Upper lobe of left lung (tissue), 6 donors: ENCODE results near the gene RDH12. TPM values are rescaled to one million over a fixed set of nuclear protein-coding genes. Genes with fewer than 3 reads are reported as not detected.
A peak's percentile ranks its signal among the peaks of the same experiment; 100 is the strongest.

Experiments used
- ATAC-seq, 2 donors: fragments of 200-7000 bp; cut with Tn5 transposase; one replicate each; pipeline ENCODE4 v1.9.1; 2022; ENCODE audit warnings: mild to moderate bottlenecking in 2 of 2, moderate library complexity in 2 of 2; ENCODE audit not compliant: low FRiP score in 2 of 2
- DNase-seq, 2 donors: peaks; one replicate each; pipeline ENCODE4 v3.0.0-alpha.2; 2019 to 2020
- H3K27ac ChIP-seq, 4 donors: fragments of 200-600 bp; sonication (generic); one replicate each; pipeline ENCODE4 v1.5.1; 2016 to 2019
- H3K27me3 ChIP-seq, 4 donors: fragments of 200-600 bp; sonication (generic); one replicate each; pipeline ENCODE4 v1.5.1; 2017 to 2019
- H3K36me3 ChIP-seq, 4 donors: fragments of 200-600 bp; sonication (generic); one replicate each; pipeline ENCODE4 v1.5.1; 2016 to 2019
- H3K4me1 ChIP-seq, 4 donors: fragments of 200-600 bp; sonication (generic); one replicate each; pipeline ENCODE4 v1.5.1; 2018 to 2019
- H3K4me3 ChIP-seq, 4 donors: fragments of 200-600 bp; sonication (generic); one replicate each; pipeline ENCODE4 v1.5.1; 2017 to 2019; ENCODE audit warnings: mild to moderate bottlenecking in 2 of 4, moderate library complexity in 1 of 4
- H3K9me3 ChIP-seq, 4 donors: fragments of 200-600 bp; sonication (generic); one replicate each; pipeline ENCODE4 v1.5.1; 2018 to 2019
- CTCF ChIP-seq, 6 experiments: fragments of 450-650 bp in 4 of 6; fragments of 200-600 bp in 2 of 6; sonication (generic) in 2 of 6; IDR thresholded peaks; one replicate each; pipeline ENCODE4 v1.5.1; 2016 to 2019; ENCODE audit warnings: antibody characterized with exemption in 6 of 6
- EP300 ChIP-seq, 4 donors: sonication (generic); formaldehyde crosslinking; IDR thresholded peaks; one replicate each; pipeline ENCODE4 v1.5.1; 2017; ENCODE audit warnings: antibody characterized with exemption in 4 of 4, control low read depth in 2 of 4
- POLR2A ChIP-seq, 4 donors: fragments of 450-650 bp; IDR thresholded peaks; one replicate each; pipeline ENCODE4 v1.5.1; 2016 to 2017; ENCODE audit warnings: antibody characterized with exemption in 4 of 4, mild to moderate bottlenecking in 2 of 4
- POLR2AphosphoS5 ChIP-seq, 2 donors: sonication (generic); formaldehyde crosslinking; IDR thresholded peaks; one replicate each; pipeline ENCODE4 v1.5.1; 2017; ENCODE audit warnings: antibody characterized with exemption in 2 of 2
- WGBS, 2 donors: methylation state at CpG; one replicate each; pipeline ENCODE4 v1.1.5; 2017 to 2018; 5-methylcytosine and 5-hydroxymethylcytosine counted together
- total RNA-seq, 6 donors: library from RNA; depleted of rRNA in 4 of 6; stranded (reverse); fragments of >200 nt in 4 of 6; gene quantifications; one replicate each; pipeline versions ENCODE4 v1.1.0 to v1.2.1, GENCODE V29; 2016 to 2021
- donor health status: DM: no; HTN: no; CAD: no; lungs with moderate emphysema.
- donor health status: DM: no; HTN: yes; CAD: no; lungs with severe emphysema.

Gene RDH12
- total RNA-seq, 6 donors from 2014 or later = 0.17 to 0.40 (median 0.39) TPM; not detected in 3

DNA sequence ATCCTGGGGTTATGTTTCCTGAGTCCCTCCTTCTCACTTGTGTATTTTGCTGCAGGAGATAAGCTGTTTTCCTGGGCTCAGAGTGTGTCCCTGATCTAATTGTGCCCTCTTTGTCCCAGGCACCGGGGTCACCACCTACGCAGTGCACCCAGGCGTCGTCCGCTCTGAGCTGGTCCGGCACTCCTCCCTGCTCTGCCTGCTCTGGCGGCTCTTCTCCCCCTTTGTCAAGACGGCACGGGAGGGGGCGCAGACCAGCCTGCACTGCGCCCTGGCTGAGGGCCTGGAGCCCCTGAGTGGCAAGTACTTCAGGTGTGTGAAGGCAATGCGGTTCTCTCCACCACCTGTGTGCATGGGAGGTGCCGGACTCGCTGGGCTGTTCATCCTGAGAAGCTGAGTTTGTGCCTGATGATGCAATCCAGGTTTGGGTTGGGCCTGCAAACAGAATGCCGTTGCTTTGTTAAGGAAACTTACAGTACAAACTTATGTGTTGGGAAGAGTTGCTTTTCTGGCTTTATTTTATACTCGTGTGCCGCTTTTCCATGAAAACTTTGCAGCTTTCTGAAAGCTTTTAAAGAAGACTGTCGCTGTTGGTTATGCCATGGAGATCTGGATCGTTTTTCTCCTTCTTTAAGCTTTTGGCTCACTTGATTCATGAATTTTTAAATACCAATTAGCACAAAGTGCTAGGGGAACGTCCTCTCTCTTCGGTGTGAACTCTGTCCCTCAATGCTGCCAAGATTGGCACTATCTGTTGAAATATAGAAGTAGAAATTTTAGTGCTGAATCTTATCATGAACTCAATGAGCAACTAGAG is 27.6 kb downstream of the RDH12 start:
- WGBS, 2 donors = 55 to 58% methylated on average over 16 to 21 of the region's 21 CpGs
- TF ChIP-seq CTCF (IDR thresholded peaks at IDR 0.05) = no peak
- TF ChIP-seq POLR2A (IDR thresholded peaks at IDR 0.05) = no peak
- no peak for TF ChIP-seq POLR2AphosphoS5 (IDR thresholded peaks at IDR 0.05)
- TF ChIP-seq EP300 (IDR thresholded peaks at IDR 0.05) = no peak

DNA sequence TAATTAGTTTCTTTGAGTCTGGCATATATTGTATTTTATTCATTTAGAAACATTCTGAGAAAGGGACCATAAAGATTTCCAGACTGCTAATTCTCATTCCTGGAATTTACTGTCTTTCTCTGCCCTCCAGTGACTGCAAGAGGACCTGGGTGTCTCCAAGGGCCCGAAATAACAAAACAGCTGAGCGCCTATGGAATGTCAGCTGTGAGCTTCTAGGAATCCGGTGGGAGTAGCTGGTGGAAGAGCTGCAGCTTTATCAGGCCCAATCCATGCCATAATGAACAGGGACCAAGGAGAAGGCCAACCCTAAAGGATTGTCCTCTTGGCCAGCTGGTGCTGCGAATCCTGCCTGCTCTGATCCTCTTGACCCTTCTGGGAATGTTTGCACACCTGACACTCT is 31.9 kb downstream of the RDH12 start:
- Histone ChIP-seq H3K27me3 (no peaks in the 10 kb centered on the region), H3K4me3 (no peak overlapping the region), H3K4me1 (peaks cover 0 to 8% (median 0%) of the 10 kb centered on the region in 4 donors), H3K9me3 (no peaks in the 10 kb centered on the region), H3K36me3 (no peaks in the 10 kb centered on the region), H3K27ac (no peak overlapping the region)
- DNase-seq = no peak
- ATAC-seq = no peak
- TF ChIP-seq POLR2A (IDR thresholded peaks at IDR 0.05) = no peak
- no peak for TF ChIP-seq POLR2AphosphoS5 (IDR thresholded peaks at IDR 0.05)
- TF ChIP-seq CTCF (IDR thresholded peaks at IDR 0.05) = no peak
- TF ChIP-seq EP300 (IDR thresholded peaks at IDR 0.05) = no peak
- WGBS, 2 donors = 80 to 90% methylated on average over 4 of the region's 4 CpGs

More for the DNA sequence above, 27.6 kb downstream of the RDH12 start:
- no peaks in the 10 kb centered on the region for H3K27me3 ChIP-seq
- no peaks in the 10 kb centered on the region for H3K9me3 ChIP-seq
- H3K4me3 ChIP-seq = no peak overlapping the region
- H3K4me1 ChIP-seq = no peaks in the 10 kb centered on the region
- DNase-seq (peak; percentile 58 to 78), ATAC-seq (peak; percentile 39 to 75)
- H3K36me3 ChIP-seq = no peaks in the 10 kb centered on the region
- no peak overlapping the region for H3K27ac ChIP-seq

GRCh38 chr14:67734675-67735074 is 33.0 kb downstream of the RDH12 start:
- 43 to 64% methylated on average over 3 of the region's 3 CpGs for WGBS, 2 donors
- H3K4me3 ChIP-seq = no peak overlapping the region
- H3K9me3 ChIP-seq = no peaks in the 10 kb centered on the region
- ATAC-seq = no peak
- DNase-seq = no peak
- no peak overlapping the region for H3K27ac ChIP-seq
- no peaks in the 10 kb centered on the region for H3K27me3 ChIP-seq
- TF ChIP-seq CTCF (IDR thresholded peaks at IDR 0.05) (no peak), POLR2AphosphoS5 (IDR thresholded peaks at IDR 0.05) (no peak), POLR2A (IDR thresholded peaks at IDR 0.05) (no peak), EP300 (IDR thresholded peaks at IDR 0.05) (no peak)
- H3K4me1 ChIP-seq = peaks cover 0 to 8% (median 0%) of the 10 kb centered on the region in 4 donors
- no peaks in the 10 kb centered on the region for H3K36me3 ChIP-seq

DNA sequence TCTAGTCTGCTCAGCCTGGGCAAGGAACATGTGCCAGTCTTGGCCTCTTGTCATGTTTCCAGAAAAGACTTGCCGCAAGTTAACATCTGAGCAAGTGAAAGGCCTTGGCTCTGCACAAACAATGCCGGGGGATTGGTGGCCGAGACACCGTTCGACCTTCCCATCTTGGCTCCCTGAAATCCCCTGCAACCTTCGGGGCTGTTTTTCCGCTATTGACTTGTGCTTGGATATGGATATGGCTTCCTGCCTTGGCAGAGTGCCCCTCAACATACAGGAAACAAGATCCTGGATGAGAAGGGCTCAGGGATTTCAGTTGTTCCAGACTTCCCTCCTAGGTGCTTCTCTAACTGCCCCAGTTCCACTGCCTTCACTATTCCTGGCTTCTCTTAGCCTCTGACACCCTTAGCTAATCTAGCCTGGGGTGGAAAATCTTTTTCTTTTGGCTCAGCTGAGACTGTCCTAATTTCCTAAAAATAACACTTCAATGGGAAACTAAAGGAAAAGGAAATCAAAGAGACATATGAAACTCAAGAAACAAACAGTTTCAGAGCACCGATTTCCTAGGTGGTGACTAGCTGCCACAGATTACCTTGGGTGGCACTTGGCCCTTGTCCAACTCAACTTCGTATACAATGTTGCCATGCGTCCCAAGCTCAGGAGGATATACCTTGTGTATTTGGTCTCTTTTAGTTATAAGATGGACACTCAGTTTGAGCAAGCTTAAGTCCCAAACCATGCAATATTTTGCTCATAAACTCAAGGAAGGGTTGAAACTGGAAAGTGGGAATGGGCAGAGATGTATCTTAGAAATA is 33.9 kb downstream of the RDH12 start:
- H3K27ac ChIP-seq = no peak overlapping the region
- no peak for ATAC-seq
- H3K9me3 ChIP-seq = no peaks in the 10 kb centered on the region
- no peak for DNase-seq
- no peak overlapping the region for H3K4me3 ChIP-seq
- no peaks in the 10 kb centered on the region for H3K36me3 ChIP-seq
- peaks cover 0 to 8% (median 0%) of the 10 kb centered on the region in 4 donors for H3K4me1 ChIP-seq
- 63 to 67% methylated on average over 10 of the region's 10 CpGs for WGBS, 2 donors
- TF ChIP-seq POLR2A (IDR thresholded peaks at IDR 0.05) = no peak
- no peak for TF ChIP-seq CTCF (IDR thresholded peaks at IDR 0.05)
- TF ChIP-seq POLR2AphosphoS5 (IDR thresholded peaks at IDR 0.05) = no peak
- no peak for TF ChIP-seq EP300 (IDR thresholded peaks at IDR 0.05)
- no peaks in the 10 kb centered on the region for H3K27me3 ChIP-seq
